ENCODE results near the gene RSPH3. TPM values are rescaled to one million over a fixed set of nuclear protein-coding genes. Genes with fewer than 3 reads are reported as not detected.
"Not testable (repeated sequence)": the region's sequence is repeated elsewhere in the genome, so short reads cannot be mapped to it uniquely, and the experiment has no call there.

The RSPH3 gene
- total RNA-seq, 1 experiment from 2014 or later: 3.1 TPM

- Histone ChIP-seq H3K9me3 (ENCODE audit: low read length) (no peaks in the 10 kb centered on the region), H3K4me3 (ENCODE audit: low read length) (no peak overlapping the region), H3F3A (ENCODE audit: low read length, unreplicated experiment) (no peaks in the 10 kb centered on the region), H2AFZ (ENCODE audit: low read length) (no peak overlapping the region), H3K9ac (ENCODE audit: low read length) (no peak overlapping the region), H3K27me3 (ENCODE audit: low read length) (no peaks in the 10 kb centered on the region), H3K36me3 (ENCODE audit: low read depth, low read length) (no peaks in the 10 kb centered on the region), H3K79me2 (ENCODE audit: low read length) (no peaks in the 10 kb centered on the region), H3K9me2 (replicated peaks; ENCODE audit: low read length) (no peaks in the 10 kb centered on the region), H3K27ac (ENCODE audit: low read length) (no peak overlapping the region), H3K4me1 (ENCODE audit: insufficient read depth, low read length) (no peaks in the 10 kb centered on the region), H3K4me2 (ENCODE audit: low read length) (no peak overlapping the region), H4K20me1 (ENCODE audit: low read length) (no peaks in the 10 kb centered on the region)
- ChIA-PET CTCF (no interaction called here), POLR2A (ENCODE audit: unreplicated experiment) (no interaction called here)
- DNase-seq (no peak), ATAC-seq (no peak)
- BruUV-seq (replicated peaks): no TSS peak
- TF ChIP-seq EZH2phosphoT487 (IDR thresholded peaks at IDR 0.05; ENCODE audit: borderline replicate concordance, low read length) (no peak), EZH2 (IDR thresholded peaks at IDR 0.05; ENCODE audit: low read length, unreplicated experiment) (no peak), CTCF (conservative IDR thresholded peaks at IDR 0.05; ENCODE audit: low read depth, low read length) (no peak)
- intact Hi-C loops (cut with micrococcal nuclease): no loop called here
Measured at GRCh38 chr6:159013229-159013628, 13.2 kb upstream of the RSPH3 start.

GRCh38 chr6:159012201-159012600 lies 12.2 kb upstream of the RSPH3 start:
- Histone ChIP-seq H3K27me3 (ENCODE audit: low read length) (no peaks in the 10 kb centered on the region), H3K9me2 (replicated peaks; ENCODE audit: low read length) (no peaks in the 10 kb centered on the region), H4K20me1 (ENCODE audit: low read length) (no peaks in the 10 kb centered on the region), H3K4me3 (ENCODE audit: low read length) (no peak overlapping the region), H3K27ac (ENCODE audit: low read length) (no peak overlapping the region), H3K79me2 (ENCODE audit: low read length) (no peaks in the 10 kb centered on the region), H3K36me3 (ENCODE audit: low read depth, low read length) (no peaks in the 10 kb centered on the region), H3K9me3 (ENCODE audit: low read length) (no peaks in the 10 kb centered on the region), H2AFZ (ENCODE audit: low read length) (no peak overlapping the region), H3K4me1 (ENCODE audit: insufficient read depth, low read length) (no peaks in the 10 kb centered on the region), H3K9ac (ENCODE audit: low read length) (no peak overlapping the region), H3K4me2 (ENCODE audit: low read length) (no peak overlapping the region), H3F3A (ENCODE audit: low read length, unreplicated experiment) (no peaks in the 10 kb centered on the region)
- intact Hi-C loops (cut with micrococcal nuclease): no loop called here
- TF ChIP-seq EZH2phosphoT487 (IDR thresholded peaks at IDR 0.05; ENCODE audit: borderline replicate concordance, low read length): no peak
- no peak for TF ChIP-seq CTCF (conservative IDR thresholded peaks at IDR 0.05; ENCODE audit: low read depth, low read length)
- no peak for TF ChIP-seq EZH2 (IDR thresholded peaks at IDR 0.05; ENCODE audit: low read length, unreplicated experiment)
- BruUV-seq (replicated peaks): no TSS peak
- no peak for ATAC-seq
- POLR2A ChIA-PET (ENCODE audit: unreplicated experiment): no interaction called here
- DNase-seq: no peak
- CTCF ChIA-PET: no interaction called here

- intact Hi-C loops (cut with micrococcal nuclease); H3K9ac ChIP-seq (ENCODE audit: low read length); ATAC-seq; H3K9me3 ChIP-seq (ENCODE audit: low read length); DNase-seq; POLR2A ChIA-PET (ENCODE audit: unreplicated experiment); H3K4me1 ChIP-seq (ENCODE audit: insufficient read depth, low read length); H3K36me3 ChIP-seq (ENCODE audit: low read depth, low read length); H3K9me2 ChIP-seq (replicated peaks; ENCODE audit: low read length); H4K20me1 ChIP-seq (ENCODE audit: low read length); H3K27ac ChIP-seq (ENCODE audit: low read length); BruUV-seq (replicated peaks); H3K4me3 ChIP-seq (ENCODE audit: low read length); H3K27me3 ChIP-seq (ENCODE audit: low read length); H2AFZ ChIP-seq (ENCODE audit: low read length); H3K79me2 ChIP-seq (ENCODE audit: low read length); H3K4me2 ChIP-seq (ENCODE audit: low read length); H3F3A ChIP-seq (ENCODE audit: low read length, unreplicated experiment): not testable (repeated sequence)
- CTCF ChIA-PET: interaction anchor here (0.6 kb wide), 1 partner anchor 92 kb away, joined by 4 read pairs; no protein-coding TSS in a partner anchor
Measured at GRCh38 chr6:159010037-159010612, 10.1 kb upstream of the RSPH3 start.

Data from PC-3 (cell line).